Right lobe of liver (tissue), 4 donors: ENCODE measurements around the gene ZNF512.

Source experiments
- CTCF ChIP-seq, 4 donors: fragments of 200-600 bp in 3 of 4; fragments of 450-650 bp in 1 of 4; IDR thresholded peaks; one replicate each; pipeline versions ENCODE4 v1.5.1 to v1.8.0; 2016 to 2022; ENCODE audit warnings: antibody characterized with exemption in 4 of 4, mild to moderate bottlenecking in 2 of 4
- POLR2A ChIP-seq: fragments of 450-650 bp; IDR thresholded peaks from one replicate; pipeline ENCODE4 v1.6.1; 2017; ENCODE audit warnings: antibody characterized with exemption, mild to moderate bottlenecking
- donor health status: DM: no; HTN: no; CAD: no.
- donor health status: DM: no; HTN: no; CAD: no.
- donor health status: DM: no; HTN: yes; CAD: no.

GRCh38 chr2:27583390-27583915 is 611 bp downstream of the ZNF512 start:
- TF ChIP-seq CTCF (IDR thresholded peaks at IDR 0.05), result no peak
- TF ChIP-seq POLR2A, result no peak
